Vagina (tissue), 2 donors: ENCODE measurements around the gene HOXC5. TPM values are rescaled to one million over a fixed set of nuclear protein-coding genes. Genes with fewer than 3 reads are reported as not detected.

Source experiments
- DNase-seq, 2 donors: peaks; one replicate each; pipeline ENCODE4 v3.0.0-alpha.2; 2017; ENCODE audit errors: extremely low spot score in 2 of 2
- H3K27ac ChIP-seq: fragments of 200-600 bp; sonication (generic); one replicate; pipeline ENCODE4 v1.5.1; 2019
- H3K27me3 ChIP-seq: fragments of 200-600 bp; sonication (generic); one replicate; pipeline ENCODE4 v1.5.1; 2019
- H3K36me3 ChIP-seq, 2 donors: fragments of 200-600 bp; sonication (generic); one replicate each; pipeline ENCODE4 v1.5.1; 2017 to 2019
- H3K4me1 ChIP-seq: fragments of 200-600 bp; sonication (generic); one replicate; pipeline ENCODE4 v1.5.1; 2019
- H3K4me3 ChIP-seq, 2 donors: fragments of 200-600 bp; sonication (generic); 1 replicate in 1 of 2; 2 replicates in 1 of 2; pipeline ENCODE4 v1.5.1; 2016 to 2019
- H3K9me3 ChIP-seq: fragments of 200-600 bp; sonication (generic); one replicate; pipeline ENCODE4 v1.5.1; 2019
- CTCF ChIP-seq, 3 experiments: fragments of 450-650 bp in 2 of 3; fragments of 200-600 bp in 1 of 3; sonication (generic) in 1 of 3; IDR thresholded peaks; one replicate each; pipeline ENCODE4 v1.5.1; 2017 to 2019; ENCODE audit warnings: antibody characterized with exemption in 3 of 3, mild to moderate bottlenecking in 2 of 3, moderate library complexity in 2 of 3
- POLR2A ChIP-seq, 2 donors: fragments of 450-650 bp; IDR thresholded peaks; one replicate each; pipeline ENCODE4 v1.6.1; 2017; ENCODE audit warnings: antibody characterized with exemption in 2 of 2, mild to moderate bottlenecking in 2 of 2, moderate library complexity in 2 of 2
- POLR2AphosphoS5 ChIP-seq, 2 donors: sonication (generic); formaldehyde crosslinking; IDR thresholded peaks; one replicate each; pipeline ENCODE4 v1.9.0; 2017; ENCODE audit warnings: antibody characterized with exemption in 2 of 2, mild to moderate bottlenecking in 2 of 2, low read depth in 1 of 2; ENCODE audit not compliant: insufficient read depth in 1 of 2
- intact Hi-C: fragments of 100-400 bp; cut with DNase I; formaldehyde crosslinking; loops from one replicate; pipeline ENCODE4 v1.15.1; 2023
- total RNA-seq: library from RNA; depleted of rRNA; stranded (reverse); fragments of >200 nt; gene quantifications from one replicate; pipeline ENCODE4 v1.2.3, GENCODE V29; 2016

Gene HOXC5
- total RNA-seq, 1 donor from 2014 or later, result not detected

GRCh38 chr12:54033106-54033979, 493 bp downstream of the HOXC5 start:
- H3K27ac ChIP-seq, result no peak overlapping the region
- H3K4me1 ChIP-seq, result peaks cover 41% of the 10 kb centered on the region
- peak overlapping the region; percentile 7 to 32 for H3K4me3 ChIP-seq
- DNase-seq, result no peak
- intact Hi-C loops, result loop anchor here (5.0 kb wide), 1 partner anchor 164 kb away; no protein-coding TSS in a partner anchor
- no peaks in the 10 kb centered on the region for H3K36me3 ChIP-seq
- no peak for TF ChIP-seq POLR2A (IDR thresholded peaks at IDR 0.05)
- no peak for TF ChIP-seq CTCF (IDR thresholded peaks at IDR 0.05)
- no peak for TF ChIP-seq POLR2AphosphoS5 (IDR thresholded peaks at IDR 0.05; ENCODE audit: insufficient read depth in 1 of 2, low read depth in 1 of 2)
- no peaks in the 10 kb centered on the region for H3K9me3 ChIP-seq
- H3K27me3 ChIP-seq, result no peaks in the 10 kb centered on the region

- Histone ChIP-seq H3K27me3 (no peaks in the 10 kb centered on the region), H3K4me1 (peaks cover 35% of the 10 kb centered on the region), H3K9me3 (no peaks in the 10 kb centered on the region), H3K36me3 (no peaks in the 10 kb centered on the region), H3K4me3 (peak overlapping the region; percentile 7 to 32), H3K27ac (no peak overlapping the region)
- no peak for DNase-seq
- TF ChIP-seq CTCF (IDR thresholded peaks at IDR 0.05) (no peak), POLR2AphosphoS5 (IDR thresholded peaks at IDR 0.05; ENCODE audit: insufficient read depth in 1 of 2, low read depth in 1 of 2) (no peak)
- intact Hi-C loops, result loop anchor here (5.0 kb wide), 1 partner anchor 163 kb away; no protein-coding TSS in a partner anchor
These were observed 1.3 kb downstream of the HOXC5 start for GRCh38 chr12:54033980-54034784.

GRCh38 chr12:54034785-54035310, 2.0 kb downstream of the HOXC5 start:
- Histone ChIP-seq H3K36me3 (no peaks in the 10 kb centered on the region), H3K27ac (no peak overlapping the region), H3K4me3 (no peak overlapping the region), H3K4me1 (peaks cover 35% of the 10 kb centered on the region), H3K27me3 (no peaks in the 10 kb centered on the region), H3K9me3 (no peaks in the 10 kb centered on the region)
- TF ChIP-seq POLR2A (IDR thresholded peaks at IDR 0.05), result no peak
- TF ChIP-seq CTCF (IDR thresholded peaks at IDR 0.05), result no peak
- no peak for TF ChIP-seq POLR2AphosphoS5 (IDR thresholded peaks at IDR 0.05; ENCODE audit: insufficient read depth in 1 of 2, low read depth in 1 of 2)
- intact Hi-C loops, result loop anchor here (5.0 kb wide), 1 partner anchor 162 kb away; no protein-coding TSS in a partner anchor
- no peak for DNase-seq

GRCh38 chr12:54035568-54036264, 2.9 kb downstream of the HOXC5 start:
- peaks cover 31% of the 10 kb centered on the region for H3K4me1 ChIP-seq
- no peaks in the 10 kb centered on the region for H3K9me3 ChIP-seq
- no peak overlapping the region for H3K27ac ChIP-seq
- no peaks in the 10 kb centered on the region for H3K27me3 ChIP-seq
- no peak overlapping the region for H3K4me3 ChIP-seq
- DNase-seq, result no peak
- intact Hi-C loops, result no loop called here
- H3K36me3 ChIP-seq, result no peaks in the 10 kb centered on the region
- TF ChIP-seq POLR2AphosphoS5 (IDR thresholded peaks at IDR 0.05; ENCODE audit: insufficient read depth in 1 of 2, low read depth in 1 of 2) (no peak), POLR2A (IDR thresholded peaks at IDR 0.05) (no peak), CTCF (IDR thresholded peaks at IDR 0.05) (no peak)
